Hypothalamus (tissue), 51 donors: Measurements from ENCODE around the gene CYP3A5.

Experiments
- DNase-seq, 51 donors: peaks; one replicate each; lab custom pipeline; 2025; lab: John Stamatoyannopoulos, UW

The CYP3A5 gene

DNA sequence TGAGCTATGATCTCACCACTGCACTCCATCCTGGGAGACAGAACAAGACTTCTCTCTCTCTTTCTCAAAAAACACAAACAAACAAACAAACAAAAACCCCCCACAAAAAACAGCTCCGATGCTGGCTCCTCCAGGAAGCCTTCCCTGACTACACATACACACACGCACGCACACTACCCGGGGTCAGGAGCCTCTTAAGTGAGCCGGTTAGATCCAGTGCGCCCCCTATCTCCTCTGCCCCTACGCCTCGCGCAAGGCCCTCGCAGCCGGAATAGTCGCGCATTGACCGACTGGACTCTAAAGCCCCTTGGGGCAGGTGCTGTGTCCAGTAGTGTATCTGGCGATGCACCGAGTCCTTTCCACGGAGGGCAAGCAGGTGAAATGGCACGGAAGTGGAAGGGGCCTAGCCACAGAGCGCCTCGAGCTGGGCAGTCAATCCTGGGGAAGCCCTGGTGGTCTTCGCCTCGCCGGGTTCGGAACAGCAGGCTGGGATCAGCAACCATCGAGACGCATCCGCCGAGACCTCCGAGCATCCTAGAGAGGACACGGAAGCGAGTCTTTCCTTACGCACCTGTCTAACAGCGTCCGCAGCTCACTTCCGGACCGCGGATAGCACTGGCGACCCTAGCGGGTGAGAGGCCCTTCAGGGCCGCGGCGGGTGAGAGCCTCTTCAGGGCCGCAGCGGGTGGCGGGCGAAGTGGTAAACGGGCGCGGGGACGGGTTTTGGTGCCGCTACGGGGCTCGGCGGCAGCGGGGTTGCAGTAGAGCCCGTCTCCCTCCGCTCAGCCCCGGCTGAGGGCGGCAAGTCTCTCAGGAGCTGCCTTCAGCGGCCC is 63.2 kb downstream of the CYP3A5 start, which contains the start of gene ZSCAN25:
Gene ZSCAN25 (plus strand): TSS at position 588 of the 833 bp plus-strand sequence. CDS start 2,661 bp downstream, outside the sequence.
- peak; percentile 23 to 89 (median 76) for DNase-seq

GRCh38 chr7:99615989-99616358 is 63.8 kb downstream of the CYP3A5 start:
- DNase-seq, result no peak

GRCh38 chr7:99614495-99614894 is 65.3 kb downstream of the CYP3A5 start:
- DNase-seq, result no peak

DNA sequence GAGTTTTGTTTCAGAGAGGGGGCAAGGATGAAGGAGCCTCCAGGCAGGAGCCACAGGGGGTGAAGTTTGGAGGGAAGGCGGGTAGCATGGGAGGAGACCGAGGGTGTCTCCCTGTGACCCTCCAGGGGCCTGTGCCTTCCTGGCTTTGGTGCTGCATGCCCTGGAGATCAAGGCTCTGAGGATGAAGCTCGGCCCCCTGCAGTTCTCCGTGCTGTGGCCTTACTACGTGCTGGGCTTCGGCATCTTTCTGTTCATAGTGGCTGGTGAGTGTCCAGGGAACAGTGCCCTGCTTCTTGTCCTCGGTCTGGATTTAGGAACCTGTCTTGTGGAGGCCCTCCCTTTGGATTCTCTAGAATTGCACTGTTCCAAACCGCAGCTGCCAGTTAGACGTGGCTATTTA is 72.2 kb downstream of the CYP3A5 start:
- no peak for DNase-seq

DNA sequence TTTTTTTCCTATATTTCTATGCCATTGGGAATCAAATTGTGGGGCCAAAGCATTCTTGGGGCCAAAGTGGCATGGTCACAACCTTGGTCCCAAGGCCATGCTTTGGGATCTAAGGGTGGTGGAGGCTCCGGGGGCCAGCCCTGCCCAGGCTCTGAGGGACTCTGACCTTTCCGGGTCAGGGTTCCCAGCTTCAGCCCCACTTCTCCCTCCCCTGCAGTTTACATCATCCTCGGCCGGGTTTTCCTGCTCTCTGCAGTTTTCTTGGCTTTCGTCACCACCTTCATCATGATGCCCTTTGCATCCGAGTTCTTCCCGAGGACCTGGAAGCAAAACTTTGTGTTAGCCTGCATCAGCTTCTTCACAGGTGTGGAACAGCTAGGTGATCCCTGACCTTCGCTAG is 73.3 kb downstream of the CYP3A5 start:
- DNase-seq, result no peak

GRCh38 chr7:99605527-99605926 is 74.3 kb downstream of the CYP3A5 start:
- DNase-seq, result no peak

GRCh38 chr7:99601656-99602310 is 78.0 kb downstream of the CYP3A5 start:
- DNase-seq, result no peak

DNA sequence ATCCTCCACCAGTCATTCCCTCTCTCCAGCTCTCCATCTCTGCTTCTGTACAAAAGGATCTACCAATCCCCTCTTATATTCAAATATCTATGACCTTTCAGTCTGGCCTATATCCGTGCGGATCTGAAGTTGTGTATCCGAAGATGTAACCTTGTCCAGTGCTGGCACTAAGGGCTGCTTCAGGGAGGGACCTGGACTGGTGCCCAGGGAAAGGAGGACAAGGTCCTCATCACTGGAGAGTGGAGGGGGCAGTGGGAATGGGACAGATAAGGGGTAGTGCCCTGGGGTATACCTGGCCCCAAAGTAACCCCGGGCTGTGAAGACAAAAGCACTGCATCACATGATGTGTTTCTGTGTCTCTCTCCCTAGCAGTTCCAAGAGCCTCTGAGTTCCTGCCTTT is 80.0 kb downstream of the CYP3A5 start:
- DNase-seq, result no peak
